Measurements from ENCODE around the gene RASL10B. TPM values are rescaled to one million over a fixed set of nuclear protein-coding genes. Genes with fewer than 3 reads are reported as not detected.
A peak's percentile ranks its signal among the peaks of the same experiment; 100 is the strongest.
"Not testable (repeated sequence)": the region's sequence is repeated elsewhere in the genome, so short reads cannot be mapped to it uniquely, and the experiment has no call there.

RASL10B gene
- total RNA-seq: under 0.01 and 0.13 TPM in 2 replicates

GRCh38 chr17:35731239-35731916 is at the start of gene RASL10B:
RASL10B (plus strand) TSS chr17:35731639; CDS start chr17:35735185, 3,546 bp downstream.
- peak in 1 of 2 donors; percentile 34 for DNase-seq (ENCODE audit: low read depth in 2 of 2)

GRCh38 chr17:35683591-35683990 is 47.8 kb upstream of the RASL10B start:
- no peak for DNase-seq (ENCODE audit: low read depth in 2 of 2)

- DNase-seq (ENCODE audit: low read depth in 2 of 2): peak in 1 of 2 donors; percentile 19
Measured at GRCh38 chr17:35684055-35684802, 47.2 kb upstream of the RASL10B start.

GRCh38 chr17:35692512-35693210 is 38.8 kb upstream of the RASL10B start:
- DNase-seq (ENCODE audit: low read depth in 2 of 2): peak in 1 of 2 donors; percentile 15

GRCh38 chr17:35693662-35694061 is 37.8 kb upstream of the RASL10B start:
- DNase-seq (ENCODE audit: low read depth in 2 of 2): no peak

GRCh38 chr17:35694906-35695305 is 36.5 kb upstream of the RASL10B start:
- DNase-seq (ENCODE audit: low read depth in 2 of 2): no peak

- DNase-seq (ENCODE audit: low read depth in 2 of 2): no peak
Measured at GRCh38 chr17:35695613-35696012, 35.8 kb upstream of the RASL10B start.

- no peak for DNase-seq (ENCODE audit: low read depth in 2 of 2)
Measured at GRCh38 chr17:35698800-35699199, 32.6 kb upstream of the RASL10B start.

- no peak for DNase-seq (ENCODE audit: low read depth in 2 of 2)
Measured at GRCh38 chr17:35700150-35700549, 31.3 kb upstream of the RASL10B start.

GRCh38 chr17:35701491-35701890 is 29.9 kb upstream of the RASL10B start:
- no peak for DNase-seq (ENCODE audit: low read depth in 2 of 2)

- not testable (repeated sequence) for DNase-seq (ENCODE audit: low read depth in 2 of 2)
Measured at GRCh38 chr17:35703308-35703707, 28.1 kb upstream of the RASL10B start.

- DNase-seq (ENCODE audit: low read depth in 2 of 2): no peak
Measured at GRCh38 chr17:35705230-35705629, 26.2 kb upstream of the RASL10B start.

- DNase-seq (ENCODE audit: low read depth in 2 of 2): no peak
Measured at GRCh38 chr17:35705705-35706104, 25.7 kb upstream of the RASL10B start.

- DNase-seq (ENCODE audit: low read depth in 2 of 2): no peak
Measured at GRCh38 chr17:35708149-35708548, 23.3 kb upstream of the RASL10B start.

- no peak for DNase-seq (ENCODE audit: low read depth in 2 of 2)
Measured at GRCh38 chr17:35708951-35709350, 22.5 kb upstream of the RASL10B start.

- DNase-seq (ENCODE audit: low read depth in 2 of 2): no peak
Measured at GRCh38 chr17:35709874-35710273, 21.6 kb upstream of the RASL10B start.

- no peak for DNase-seq (ENCODE audit: low read depth in 2 of 2)
Measured at GRCh38 chr17:35710950-35711349, 20.5 kb upstream of the RASL10B start.

- peak in 1 of 2 donors; percentile 95 for DNase-seq (ENCODE audit: low read depth in 2 of 2)
Measured at GRCh38 chr17:35713069-35713728, 18.2 kb upstream of the RASL10B start.

- no peak for DNase-seq (ENCODE audit: low read depth in 2 of 2)
Measured at GRCh38 chr17:35714988-35715387, 16.5 kb upstream of the RASL10B start.

GRCh38 chr17:35715416-35715815 is 16.0 kb upstream of the RASL10B start:
- no peak for DNase-seq (ENCODE audit: low read depth in 2 of 2)

- DNase-seq (ENCODE audit: low read depth in 2 of 2): no peak
Measured at GRCh38 chr17:35716173-35716572, 15.3 kb upstream of the RASL10B start.
